Activated T-cell treated with anti-CD3 and anti-CD28 coated beads for 48 hours (primary cell): ENCODE measurements around the gene TOPBP1.

ENCODE experiments used
- DNase-seq: peaks from one replicate; pipeline ENCODE4 v3.0.0-alpha.2; 2020; ENCODE audit warnings: low read depth

The TOPBP1 gene

GRCh38 chr3:133607816-133608215 is 53.9 kb downstream of the TOPBP1 start:
- no peak for DNase-seq

DNA sequence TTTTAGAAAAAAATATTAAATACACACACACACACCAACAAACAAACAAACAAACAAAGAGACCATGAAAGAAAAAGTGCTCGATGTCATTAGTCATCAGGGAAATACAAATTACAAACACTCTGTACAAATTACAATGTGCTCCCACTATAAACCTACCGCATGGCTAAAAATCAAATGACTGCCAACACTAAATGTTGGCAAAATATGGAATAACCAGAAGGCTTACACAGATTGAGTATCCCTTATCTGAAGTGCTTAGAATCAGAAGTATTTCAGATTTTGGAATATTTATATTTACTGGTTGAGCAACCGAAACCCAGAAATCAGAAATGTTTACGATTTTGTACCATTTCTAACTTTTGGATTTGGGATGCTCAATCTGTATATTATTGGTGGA is 54.8 kb downstream of the TOPBP1 start:
- no peak for DNase-seq

DNA sequence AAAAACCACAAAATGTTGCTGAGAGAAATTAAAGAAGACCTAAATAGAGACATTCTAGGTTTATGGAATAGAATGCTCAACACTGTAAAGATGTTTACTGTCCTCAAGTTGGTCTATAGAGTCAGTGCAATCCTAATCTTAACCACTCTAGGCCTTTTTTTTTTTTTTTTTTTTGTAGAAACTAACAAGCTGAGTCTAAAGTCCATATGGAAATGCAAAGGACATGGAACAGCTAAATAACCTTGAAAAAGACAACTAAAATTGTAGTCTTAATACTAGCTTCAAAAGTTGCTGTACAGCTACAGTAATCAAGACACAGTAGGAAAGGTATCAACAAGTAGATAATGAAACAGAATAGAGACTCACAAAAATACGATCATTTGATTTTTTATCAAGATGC is 55.4 kb downstream of the TOPBP1 start:
- no peak for DNase-seq

GRCh38 chr3:133600572-133601081 is 61.1 kb downstream of the TOPBP1 start:
- no peak for DNase-seq

DNA sequence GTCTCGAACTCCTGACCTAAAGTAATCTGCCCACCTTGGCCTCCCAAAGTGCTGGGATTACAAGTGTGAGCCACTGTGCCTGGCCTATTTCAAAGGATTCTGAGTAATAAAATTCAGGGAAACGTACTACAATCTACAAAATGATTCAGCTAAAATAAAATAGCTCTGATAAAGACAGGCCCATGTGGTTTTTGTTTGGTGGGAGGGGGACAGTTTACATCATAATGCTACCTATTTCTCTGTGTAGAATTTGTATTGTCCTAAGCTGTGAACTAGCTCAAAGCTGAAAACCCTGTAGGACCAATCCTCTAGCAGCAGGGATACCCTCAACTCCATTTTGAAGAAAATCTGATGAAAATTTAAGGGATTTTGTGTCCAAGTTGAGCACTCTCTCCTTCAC is 62.5 kb downstream of the TOPBP1 start:
- DNase-seq, result no peak

DNA sequence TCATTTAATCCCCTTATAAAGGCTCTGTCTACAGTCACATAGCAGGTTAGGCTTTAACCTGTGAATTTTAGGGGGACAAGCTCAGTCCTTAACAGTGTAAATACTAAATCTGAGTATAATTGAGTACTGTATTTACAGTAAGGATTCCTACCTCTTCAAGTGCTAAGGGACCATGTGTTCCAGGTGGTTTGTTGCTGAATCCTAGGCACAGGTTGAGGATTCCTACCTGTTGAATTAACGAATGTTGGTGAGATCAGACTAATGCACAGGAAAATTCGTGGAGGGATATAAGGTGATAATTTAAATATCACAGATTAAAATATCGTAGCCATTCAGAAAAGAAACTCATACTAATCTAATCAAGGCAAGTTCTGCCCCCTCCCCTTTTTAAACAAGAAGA is 63.3 kb downstream of the TOPBP1 start:
- no peak for DNase-seq

DNA sequence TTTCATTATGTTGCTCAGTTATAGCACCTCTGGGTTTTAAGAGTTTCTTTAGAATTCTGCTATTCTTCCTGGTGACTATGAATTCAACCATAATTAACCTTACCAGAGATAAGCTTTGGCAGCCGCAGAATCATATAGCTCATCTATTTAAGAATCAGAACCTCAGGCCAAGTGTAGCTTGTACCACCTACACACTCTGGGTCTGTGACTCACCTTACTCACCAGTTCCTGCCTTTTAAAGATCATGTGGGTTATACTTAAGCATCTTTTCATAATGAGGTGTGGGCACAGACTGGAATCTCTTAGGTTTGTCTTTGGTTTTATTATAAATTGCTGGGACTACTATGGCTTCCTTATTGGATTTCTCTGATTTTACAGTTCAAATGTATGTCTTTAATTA is 66.4 kb downstream of the TOPBP1 start:
- DNase-seq, result no peak

- DNase-seq, result no peak
Observed at GRCh38 chr3:133593243-133593642, 68.5 kb downstream of the TOPBP1 start.

GRCh38 chr3:133592843-133593242 is 68.9 kb downstream of the TOPBP1 start:
- DNase-seq, result no peak

DNA sequence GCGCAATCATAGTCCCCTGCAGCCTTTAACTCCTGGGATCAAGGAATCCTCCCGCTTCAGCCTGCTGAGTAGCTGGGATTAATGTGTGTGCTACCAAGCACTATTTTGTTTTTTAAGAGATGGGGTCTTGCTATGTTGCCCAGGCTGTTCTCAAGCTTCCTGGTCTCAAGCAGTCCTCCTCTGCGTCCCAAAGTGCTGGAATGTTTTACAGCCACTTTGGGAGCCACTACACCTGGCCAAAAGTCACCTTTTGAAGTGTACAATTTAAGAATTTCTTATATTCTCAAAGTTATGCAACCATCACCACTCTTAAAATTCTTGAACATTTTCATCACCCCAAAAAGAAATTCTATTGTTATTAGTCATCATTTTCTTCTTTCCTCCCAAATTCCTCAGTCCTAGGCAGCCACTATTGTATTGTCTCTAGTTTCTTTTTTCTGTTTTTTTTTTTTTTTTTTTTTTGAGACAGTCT is 70.4 kb downstream of the TOPBP1 start:
- no peak for DNase-seq

DNA sequence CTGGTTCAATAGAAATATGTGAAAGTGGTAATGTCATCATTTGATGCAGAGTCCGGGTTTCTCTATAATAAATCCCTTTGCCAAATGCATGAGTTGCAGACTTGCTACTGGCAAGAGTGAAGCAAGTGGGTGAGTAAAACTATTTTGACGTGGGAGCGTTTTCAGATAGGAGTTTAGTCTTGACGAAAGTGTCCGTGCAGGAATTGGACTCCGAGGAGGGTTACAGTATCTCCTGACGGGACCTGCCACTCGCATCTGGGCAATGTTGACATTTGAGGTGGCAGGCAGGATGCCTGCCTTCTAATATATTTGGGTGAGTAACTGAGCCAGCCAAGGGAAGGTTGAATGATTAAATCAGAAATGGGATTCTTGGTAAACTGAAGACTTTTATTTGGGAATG is 72.2 kb downstream of the TOPBP1 start:
- no peak for DNase-seq

- DNase-seq, result no peak
Observed at GRCh38 chr3:133588784-133589465, 72.8 kb downstream of the TOPBP1 start.

DNA sequence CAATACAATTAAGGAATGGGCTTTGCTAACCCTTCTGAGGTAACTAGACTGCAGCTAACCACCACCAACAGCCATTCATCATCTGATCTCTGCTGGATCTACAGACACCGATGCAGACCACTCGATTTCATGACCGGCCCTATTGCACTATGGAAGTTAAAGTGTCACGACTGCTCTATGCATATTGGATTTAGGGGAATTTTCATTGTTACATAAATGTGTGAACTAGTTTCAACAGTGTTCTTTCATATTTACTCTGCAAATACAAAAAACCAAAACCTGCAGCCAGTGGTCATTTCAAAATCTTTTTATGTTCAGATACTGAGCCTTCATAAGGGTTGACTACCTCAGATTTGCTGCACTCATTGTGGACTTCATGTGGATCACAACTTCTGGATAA is 73.7 kb downstream of the TOPBP1 start:
- DNase-seq, result no peak

DNA sequence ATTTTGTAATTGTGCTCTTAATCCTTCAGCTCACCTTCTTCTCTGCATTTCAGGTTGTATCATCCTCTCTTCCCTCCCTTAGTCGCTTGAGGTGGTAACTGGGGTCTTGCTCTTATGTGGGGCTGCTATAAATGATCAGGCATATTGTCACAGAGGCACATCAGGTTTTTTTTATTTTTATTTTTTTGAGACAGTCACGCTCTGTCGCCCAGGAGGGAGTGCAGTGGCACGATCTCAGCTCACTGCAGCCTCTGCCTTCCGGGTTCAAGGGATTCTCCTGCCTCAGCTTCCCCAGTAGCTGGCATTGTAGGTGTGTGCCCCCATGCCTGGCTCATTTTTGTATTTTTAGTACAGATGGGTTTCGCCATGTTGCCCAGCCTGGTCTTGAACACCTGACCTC is 78.3 kb downstream of the TOPBP1 start:
- no peak for DNase-seq

DNA sequence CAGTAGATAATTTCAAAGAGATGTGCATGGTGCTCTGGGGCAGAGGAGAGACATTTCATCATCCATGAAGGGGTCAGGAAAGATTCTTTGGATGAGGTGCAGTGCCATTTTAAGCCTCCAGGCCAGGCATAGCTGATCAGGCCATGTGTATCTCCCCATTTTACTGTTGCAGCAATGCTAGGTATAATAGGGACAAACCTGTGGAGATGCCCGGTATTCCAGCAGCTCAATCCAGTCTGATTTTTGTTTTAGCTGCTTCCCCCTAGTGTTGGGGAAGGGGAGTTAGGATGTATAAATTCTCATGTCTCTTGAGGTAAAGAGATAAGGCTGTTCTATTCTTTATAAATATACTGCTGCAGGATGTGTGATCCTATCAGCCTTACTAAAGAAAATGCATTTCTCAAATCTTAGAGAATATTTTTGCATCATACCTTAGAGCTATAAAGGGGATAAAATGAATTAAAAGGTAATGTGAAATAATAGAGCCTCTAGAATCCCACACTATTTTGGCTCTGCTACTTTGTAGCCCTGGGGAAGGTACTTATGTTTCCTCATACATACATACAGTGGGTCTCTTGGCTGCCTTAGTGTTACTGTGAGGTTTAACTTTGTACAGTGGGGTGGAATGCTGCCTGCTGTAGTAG is 83.1 kb downstream of the TOPBP1 start:
- no peak for DNase-seq

- DNase-seq, result no peak
Observed at GRCh38 chr3:133576169-133576568, 85.6 kb downstream of the TOPBP1 start.

- no peak for DNase-seq
Observed at GRCh38 chr3:133575086-133575485, 86.7 kb downstream of the TOPBP1 start.

DNA sequence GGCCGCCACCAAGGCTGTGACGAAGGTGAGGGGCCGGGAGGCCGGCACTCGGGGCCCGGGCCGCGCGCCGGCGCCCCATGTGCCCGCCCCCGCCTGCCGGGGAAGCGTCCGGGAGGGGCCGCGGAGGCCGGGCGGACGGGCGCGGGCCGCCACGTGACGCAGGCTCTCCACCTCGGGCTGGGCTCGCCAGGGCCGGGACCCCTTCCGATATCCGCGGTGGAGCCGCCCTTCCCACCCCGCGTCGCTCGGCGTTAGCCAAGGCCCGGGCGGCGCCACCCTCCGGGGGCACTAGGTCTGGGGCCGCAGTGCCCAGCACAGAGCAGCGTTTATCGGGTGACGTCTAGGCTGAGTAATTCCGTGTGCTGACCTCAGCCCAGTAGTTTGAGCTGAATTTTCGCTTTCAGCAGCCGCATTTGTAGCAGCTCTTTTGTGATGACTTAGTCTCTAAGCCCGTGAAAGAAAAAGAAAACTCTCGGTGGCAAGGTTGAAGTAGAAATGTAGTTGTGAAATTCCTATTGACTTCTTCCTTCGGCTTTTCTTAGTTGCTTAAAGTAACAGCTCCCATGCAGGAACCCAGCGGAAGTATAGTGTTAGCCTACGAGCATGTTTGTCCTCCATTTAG is 87.4 kb downstream of the TOPBP1 start:
- DNase-seq, result peak; percentile 77

DNA sequence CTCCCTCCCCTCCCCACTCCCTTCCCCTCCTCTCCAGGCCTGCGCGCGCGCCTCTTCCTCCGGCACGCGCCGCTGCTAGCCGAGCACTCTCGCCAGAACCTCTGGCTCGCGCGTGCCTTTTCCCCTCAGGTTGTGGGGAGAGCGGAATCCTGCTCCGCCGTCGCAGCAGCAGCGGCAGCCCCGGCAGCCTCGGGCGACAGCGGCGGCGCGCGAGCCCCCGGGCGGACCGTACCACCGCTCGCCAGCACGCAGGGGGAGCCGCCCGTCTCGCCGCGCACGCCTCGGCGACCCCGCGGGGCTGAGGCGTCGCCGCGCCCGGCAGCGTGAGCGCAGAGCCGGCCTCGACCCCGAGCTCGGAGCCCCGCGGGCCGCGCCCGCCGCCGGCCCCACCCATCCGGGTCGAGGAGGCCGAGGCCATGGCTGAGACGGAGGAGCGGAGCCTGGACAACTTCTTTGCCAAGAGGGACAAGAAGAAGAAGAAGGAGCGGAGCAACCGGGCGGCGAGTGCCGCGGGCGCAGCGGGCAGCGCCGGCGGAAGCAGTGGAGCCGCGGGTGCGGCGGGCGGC is 88.0 kb downstream of the TOPBP1 start, which contains the start of gene CDV3:
Gene CDV3 (plus strand): TSS at position 58 of the 566 bp plus-strand sequence. CDS start 359 bp downstream, at position 417.
- no peak for DNase-seq

GRCh38 chr3:133573054-133573628 is 88.6 kb downstream of the TOPBP1 start:
- DNase-seq, result peak; percentile 99

DNA sequence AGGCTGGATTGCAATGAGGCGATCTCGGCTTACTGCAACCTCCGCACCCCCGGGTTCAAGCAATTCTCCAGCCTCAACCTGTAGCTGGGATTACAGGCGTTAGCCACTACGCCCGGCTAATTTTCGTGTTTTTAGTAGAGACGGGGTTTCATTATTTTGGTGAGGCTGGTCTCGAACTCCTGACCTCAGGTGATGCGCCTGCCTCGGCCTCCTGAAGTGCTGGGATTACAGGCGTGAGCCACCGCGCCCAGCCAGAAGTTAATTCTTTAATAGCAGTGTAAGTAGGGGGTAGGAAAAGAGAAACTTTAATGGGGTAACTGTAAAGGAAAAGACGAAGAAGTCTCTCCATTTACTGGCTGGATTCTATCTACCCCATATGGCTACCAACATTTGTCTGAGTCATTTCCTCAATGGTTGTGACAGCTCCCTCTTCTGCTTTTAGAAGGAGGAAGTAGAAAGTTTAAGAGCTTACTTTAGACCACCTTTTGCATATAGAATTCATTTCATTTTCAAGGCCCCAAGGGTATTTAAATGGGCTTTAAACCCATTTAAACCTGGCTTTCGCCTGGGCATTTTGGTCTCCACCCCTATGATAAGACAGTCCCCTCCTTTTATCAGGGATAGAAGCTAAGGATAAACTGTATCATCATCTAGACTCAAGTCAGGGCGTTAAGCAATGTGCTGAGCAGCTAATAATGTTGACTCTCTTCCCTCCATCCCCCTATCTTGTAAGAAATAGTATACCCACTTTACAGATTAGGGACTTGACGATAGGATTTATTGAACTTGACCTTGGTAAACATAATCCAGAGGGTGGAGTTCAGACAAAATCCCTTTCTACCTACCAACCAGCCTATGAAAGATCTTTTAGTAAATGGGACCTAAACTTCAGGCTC is 89.3 kb downstream of the TOPBP1 start:
- DNase-seq, result no peak
